GM21737 (cell line): ENCODE results near the gene TYRP1.

Source experiments
- ATAC-seq: cut with Tn5 transposase; IDR thresholded peaks from one replicate; pipeline ENCODE4 v1.9.1; 2021; ENCODE audit warnings: mild to moderate bottlenecking, moderate library complexity; ENCODE audit not compliant: unreplicated experiment

TYRP1 gene

DNA sequence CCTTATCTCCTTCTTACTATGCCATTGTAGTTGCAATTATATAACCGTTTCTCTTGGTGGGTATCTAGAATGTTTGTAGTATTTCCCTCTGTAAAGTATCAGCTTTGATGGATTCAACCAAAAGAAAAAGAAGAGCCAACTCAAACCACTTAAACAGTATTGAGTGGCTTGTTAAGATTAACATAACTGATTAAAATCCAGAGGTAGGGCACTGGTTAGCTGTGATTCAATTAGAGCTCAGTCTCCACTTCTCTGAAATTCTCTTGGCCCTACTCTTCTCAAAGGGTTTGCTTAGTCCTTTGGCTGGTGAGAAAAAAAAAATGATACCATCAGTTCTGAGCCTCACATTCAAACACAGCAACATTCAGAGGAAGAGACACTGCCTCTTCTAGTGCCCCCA, 37.0 kb downstream of the TYRP1 start:
- ATAC-seq, result no peak

DNA sequence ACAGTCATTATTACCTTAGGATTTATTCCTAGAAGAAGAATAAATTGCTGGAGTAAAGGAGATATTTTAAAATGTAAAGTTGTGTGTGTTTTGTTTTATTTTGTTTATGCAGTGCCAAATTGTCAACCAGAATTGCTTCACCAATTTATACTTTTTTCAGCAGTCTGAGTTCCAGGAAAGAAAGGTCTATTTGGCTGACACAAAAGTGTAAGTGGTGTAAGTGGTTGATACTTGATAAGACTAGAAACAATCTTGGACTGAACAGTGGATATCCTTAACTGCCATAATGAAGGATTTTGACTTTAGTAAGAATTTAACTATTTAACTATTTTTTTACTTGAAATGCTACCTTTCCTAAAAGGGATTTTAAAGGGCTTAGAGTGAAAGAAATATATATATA, 37.7 kb downstream of the TYRP1 start:
- no peak for ATAC-seq

DNA sequence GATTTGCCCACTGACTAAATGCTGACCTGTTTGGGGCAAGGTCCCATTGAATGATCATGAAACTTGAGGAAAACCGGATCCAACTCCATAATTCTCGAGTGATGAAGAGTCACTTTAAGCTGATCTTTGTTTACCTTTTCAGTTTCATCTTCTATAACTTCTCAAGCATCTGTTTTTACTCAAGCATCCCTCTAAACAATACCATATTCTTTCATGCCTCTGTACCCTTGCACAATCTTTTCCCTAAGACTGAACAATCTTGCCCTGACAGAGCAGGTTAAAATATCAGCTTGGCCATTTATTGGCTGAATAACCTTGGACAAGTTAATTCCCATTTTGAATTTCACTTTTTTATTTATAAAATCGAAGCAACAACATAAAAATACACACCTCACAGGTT, 39.8 kb downstream of the TYRP1 start:
- ATAC-seq, result no peak

DNA sequence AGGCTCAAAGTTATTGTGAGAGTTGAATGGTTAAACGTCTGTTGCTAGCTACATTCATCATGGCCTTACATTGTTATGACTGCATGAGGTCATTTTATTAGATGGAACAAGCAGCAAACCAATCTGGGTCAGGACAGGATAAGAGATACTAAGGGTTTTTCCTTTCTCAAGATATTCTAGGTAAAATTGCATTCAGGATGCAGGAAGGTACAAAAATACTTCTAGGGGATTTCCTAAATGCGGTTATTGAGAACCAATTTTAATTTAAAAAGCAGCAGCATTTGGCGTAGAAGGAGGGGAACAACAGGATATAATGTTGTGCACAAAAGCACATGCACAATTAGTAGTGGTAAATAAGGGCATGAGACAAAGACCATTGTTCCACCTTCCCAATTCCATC, 42.5 kb downstream of the TYRP1 start:
- ATAC-seq, result no peak

DNA sequence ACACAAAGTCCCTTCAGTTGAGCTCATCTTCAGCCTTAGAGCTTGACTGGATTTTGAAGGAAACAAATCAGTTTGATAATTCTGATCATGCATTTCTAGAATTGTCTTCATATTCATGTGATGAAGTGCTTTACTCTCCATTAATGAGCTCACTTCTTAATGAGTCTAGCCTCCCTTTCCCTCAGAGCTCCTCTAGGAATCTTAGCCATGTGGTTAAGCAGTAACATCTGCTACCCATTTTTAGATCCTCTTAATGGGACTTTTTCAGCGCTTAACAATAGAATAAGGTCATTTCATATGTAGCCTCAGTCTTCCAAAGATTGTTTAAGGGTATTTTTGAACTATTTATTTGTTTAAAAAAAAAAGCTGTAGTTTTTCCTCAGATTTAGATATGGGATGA, 44.7 kb downstream of the TYRP1 start:
- ATAC-seq, result no peak

DNA sequence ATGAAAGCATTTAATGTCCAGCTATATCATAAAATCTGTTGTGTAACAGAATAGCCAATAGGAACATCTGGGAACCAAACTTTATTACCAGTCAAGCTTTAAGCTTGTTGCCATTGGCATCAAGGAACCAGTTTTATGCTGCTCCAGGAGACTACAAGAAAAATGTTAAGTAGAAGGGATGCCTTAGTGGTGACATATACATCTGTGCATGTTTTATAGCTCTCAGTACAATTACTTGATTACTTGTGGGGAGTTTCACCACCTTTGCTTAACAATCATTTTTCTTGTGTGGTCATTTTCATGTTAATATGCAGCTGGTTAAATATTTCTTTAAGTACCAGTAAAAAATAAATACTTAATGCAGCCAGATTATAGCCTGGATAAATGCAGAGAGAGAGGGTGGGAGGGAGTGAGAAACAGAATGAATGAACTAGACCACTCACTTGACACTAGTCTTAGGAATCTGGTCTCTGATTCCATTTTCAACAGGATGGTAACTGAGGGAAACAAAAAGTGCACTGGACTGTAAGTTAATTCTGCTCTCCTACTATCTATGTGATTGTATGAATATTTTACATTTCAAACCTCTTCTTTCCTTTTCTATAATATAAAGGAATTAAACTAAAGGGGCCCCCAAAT, 45.9 kb downstream of the TYRP1 start:
- ATAC-seq, result no peak

DNA sequence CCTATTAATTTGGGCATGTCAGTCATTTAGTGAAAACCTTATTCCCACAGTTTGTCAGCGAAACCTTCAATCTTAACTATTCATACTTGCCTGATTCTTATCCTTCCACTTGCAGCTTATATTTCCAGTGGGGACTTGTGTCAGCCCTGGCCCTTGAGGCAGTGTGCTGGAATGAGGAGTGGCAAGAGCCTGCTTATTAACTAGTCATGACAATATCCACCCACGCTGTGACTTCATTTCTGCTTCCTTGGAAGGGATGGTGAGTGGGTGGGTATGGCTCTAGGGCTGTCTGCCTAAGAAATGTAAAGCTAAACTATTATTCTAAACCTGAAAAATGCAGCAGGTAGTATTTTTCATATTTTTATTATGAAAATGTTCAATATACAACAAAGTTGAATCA, 47.7 kb downstream of the TYRP1 start:
- no peak for ATAC-seq

DNA sequence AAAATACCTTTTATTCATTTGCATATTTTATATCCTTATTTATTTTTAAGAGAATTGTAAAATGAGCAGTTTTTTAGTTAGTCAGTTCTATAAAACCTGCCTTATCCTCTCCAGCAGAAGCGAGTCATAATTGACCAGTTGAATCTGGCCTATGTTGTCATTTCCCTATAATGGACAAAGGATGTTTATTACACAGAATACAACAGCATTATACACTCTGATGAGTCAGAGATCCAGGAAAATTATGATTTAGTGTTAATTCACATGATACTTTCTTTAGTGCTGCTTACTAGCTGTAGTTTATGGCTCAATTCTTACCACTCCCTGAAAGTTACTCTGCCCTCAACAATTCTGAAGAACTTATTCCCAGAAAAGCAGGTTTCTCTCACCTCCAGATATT, 54.8 kb downstream of the TYRP1 start:
- no peak for ATAC-seq

DNA sequence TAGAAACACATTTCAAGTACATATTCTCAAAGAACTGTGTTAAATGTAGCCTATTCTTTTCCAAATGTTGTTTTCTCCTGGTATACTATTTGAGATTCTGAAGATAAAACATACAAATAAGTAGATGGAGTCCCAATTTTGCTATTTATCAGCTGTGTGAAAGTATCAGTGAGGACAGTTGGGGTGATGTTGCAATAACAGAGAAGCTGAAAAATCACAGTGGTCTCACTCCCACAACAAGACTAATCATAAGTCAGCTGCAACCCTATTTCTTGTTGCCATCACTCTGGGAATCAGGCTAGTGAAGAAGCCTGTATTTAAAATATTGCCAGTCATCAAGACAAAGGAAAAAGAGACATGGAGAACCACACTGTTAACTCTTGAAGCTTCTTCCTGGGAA, 55.8 kb downstream of the TYRP1 start:
- ATAC-seq, result no peak

DNA sequence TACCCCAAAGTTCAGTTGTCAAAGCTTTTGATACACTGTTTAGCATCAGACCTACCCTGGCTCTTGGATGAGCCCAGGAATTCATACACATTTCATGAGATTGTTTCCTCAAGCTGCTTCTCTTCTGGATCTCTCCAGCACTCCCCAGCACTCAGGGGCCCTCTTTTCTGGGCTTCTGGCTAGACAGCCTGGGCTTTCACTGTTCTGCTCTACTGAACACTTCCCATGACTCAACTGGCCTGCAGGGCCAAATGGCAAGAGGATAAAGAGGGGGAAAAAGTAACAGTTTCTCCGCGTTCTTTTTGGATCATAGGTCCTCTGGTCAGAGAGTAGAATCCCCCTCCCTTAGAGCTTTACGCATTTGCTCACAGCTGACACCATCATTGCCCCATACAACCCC, 60.7 kb downstream of the TYRP1 start:
- no peak for ATAC-seq

DNA sequence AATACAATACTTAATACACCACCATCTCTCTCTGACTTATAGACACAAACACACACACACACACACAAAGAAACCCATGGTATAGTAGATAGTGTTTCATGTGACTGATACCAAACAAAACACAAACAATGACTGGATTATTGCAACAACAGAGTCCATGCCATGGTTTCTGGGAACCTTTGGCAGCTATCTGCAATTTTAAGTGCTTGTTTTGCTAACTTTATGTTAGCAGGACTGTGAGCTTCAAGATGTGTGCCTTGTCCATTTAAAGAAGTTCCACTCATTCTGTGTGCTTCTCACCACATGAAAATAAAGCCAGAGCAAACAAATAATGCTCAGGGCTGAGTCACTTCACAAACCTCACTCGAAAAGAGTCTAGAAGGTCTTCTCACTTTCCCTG, 66.6 kb downstream of the TYRP1 start:
- no peak for ATAC-seq
